NCI-H146 treated with DMSO at 0.1 percent for 48 hours (cell line): ENCODE data around the gene IRX3.

ENCODE experiments used
- DNase-seq: peaks from one replicate; lab custom pipeline; 2025; ENCODE audit not compliant: unreplicated experiment; lab: John Stamatoyannopoulos, UW

The IRX3 gene

GRCh38 chr16:54286366-54287130, at the start of gene IRX3:
IRX3 (minus strand) TSS chr16:54286787; CDS start chr16:54286050, 737 bp downstream.
- peak; percentile 54 for DNase-seq

- DNase-seq = no peak
Observed at GRCh38 chr16:54335230-54335629, 48.6 kb upstream of the IRX3 start.

GRCh38 chr16:54334208-54334607, 47.6 kb upstream of the IRX3 start:
- no peak for DNase-seq

GRCh38 chr16:54331241-54332002, 44.8 kb upstream of the IRX3 start:
- no peak for DNase-seq

GRCh38 chr16:54327609-54328008, 41.0 kb upstream of the IRX3 start:
- DNase-seq = no peak

- no peak for DNase-seq
Observed at GRCh38 chr16:54326266-54326662, 39.7 kb upstream of the IRX3 start.

- no peak for DNase-seq
Observed at GRCh38 chr16:54325616-54326265, 39.2 kb upstream of the IRX3 start.

- DNase-seq = no peak
Observed at GRCh38 chr16:54324716-54325115, 38.1 kb upstream of the IRX3 start.

- no peak for DNase-seq
Observed at GRCh38 chr16:54320697-54321340, 34.2 kb upstream of the IRX3 start.

GRCh38 chr16:54318941-54319340, 32.4 kb upstream of the IRX3 start:
- no peak for DNase-seq

GRCh38 chr16:54317101-54317611, 30.6 kb upstream of the IRX3 start:
- DNase-seq = no peak

- DNase-seq = no peak
Observed at GRCh38 chr16:54316095-54316889, 29.7 kb upstream of the IRX3 start.

GRCh38 chr16:54313789-54314188, 27.2 kb upstream of the IRX3 start:
- no peak for DNase-seq

GRCh38 chr16:54312502-54312991, 26.0 kb upstream of the IRX3 start:
- DNase-seq = no peak

- DNase-seq = no peak
Observed at GRCh38 chr16:54309341-54309740, 22.8 kb upstream of the IRX3 start.

- DNase-seq = no peak
Observed at GRCh38 chr16:54305080-54305479, 18.5 kb upstream of the IRX3 start.

GRCh38 chr16:54303613-54304012, 17.0 kb upstream of the IRX3 start:
- no peak for DNase-seq

GRCh38 chr16:54297154-54297553, 10.6 kb upstream of the IRX3 start:
- DNase-seq = no peak

GRCh38 chr16:54296543-54296942, 10.0 kb upstream of the IRX3 start:
- DNase-seq = no peak
